HG02798 (cell line): Measurements from ENCODE around the gene CCDC142.
"Not testable (repeated sequence)": the region's sequence is repeated elsewhere in the genome, so short reads cannot be mapped to it uniquely, and the experiment has no call there.

ENCODE experiments used
- ATAC-seq: cut with Tn5 transposase; IDR thresholded peaks from one replicate; pipeline ENCODE4 v1.9.1; 2021; ENCODE audit warnings: mild to moderate bottlenecking; ENCODE audit not compliant: unreplicated experiment, poor library complexity

The CCDC142 gene

DNA sequence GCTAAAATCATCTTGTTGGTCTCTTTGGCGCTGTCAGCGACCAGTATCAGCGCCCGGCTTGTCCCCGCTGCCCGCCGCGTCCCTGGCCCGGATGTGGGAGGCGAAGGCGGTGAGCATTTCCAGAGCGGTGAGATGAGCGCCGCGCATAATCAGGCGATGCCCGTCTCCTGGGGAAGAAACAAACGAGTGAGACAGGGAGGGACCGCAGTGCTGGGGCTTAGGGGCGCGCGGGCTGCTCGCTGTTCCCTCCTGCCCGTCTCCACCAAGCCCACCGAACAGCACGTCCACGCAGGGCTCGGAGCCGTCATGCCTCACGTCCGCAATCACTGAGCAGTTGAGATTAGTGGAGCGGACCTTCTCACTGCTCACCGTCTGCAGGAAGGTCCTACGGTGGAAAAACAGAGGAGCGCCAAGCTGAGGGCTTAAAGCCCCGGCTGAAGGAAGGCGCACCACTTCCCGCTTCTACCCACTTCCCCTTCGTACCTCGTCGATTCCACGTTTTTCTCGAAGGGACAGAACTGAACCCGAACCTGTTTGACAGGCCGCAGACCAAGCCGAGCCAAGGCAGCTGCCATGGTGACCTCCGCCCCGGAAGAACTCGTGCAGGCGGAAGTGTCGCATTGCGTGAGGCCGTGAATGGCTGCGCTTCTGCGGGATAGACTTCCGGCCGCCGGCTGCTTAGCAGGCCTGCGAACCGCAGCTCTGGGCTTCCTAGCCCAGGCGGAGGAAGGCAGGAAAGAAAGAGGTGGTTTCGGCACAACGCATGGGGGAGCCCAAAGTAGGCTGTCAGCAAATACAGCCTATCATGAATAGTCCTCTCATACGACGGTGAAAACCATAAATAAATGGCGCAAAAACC is 10.5 kb downstream of the CCDC142 start, which contains the start of gene MRPL53:
Gene MRPL53 (minus strand): TSS at position 595 of the 859 bp plus-strand sequence. CDS start 20 bp downstream, at position 575.
- peak; percentile 94 for ATAC-seq

DNA sequence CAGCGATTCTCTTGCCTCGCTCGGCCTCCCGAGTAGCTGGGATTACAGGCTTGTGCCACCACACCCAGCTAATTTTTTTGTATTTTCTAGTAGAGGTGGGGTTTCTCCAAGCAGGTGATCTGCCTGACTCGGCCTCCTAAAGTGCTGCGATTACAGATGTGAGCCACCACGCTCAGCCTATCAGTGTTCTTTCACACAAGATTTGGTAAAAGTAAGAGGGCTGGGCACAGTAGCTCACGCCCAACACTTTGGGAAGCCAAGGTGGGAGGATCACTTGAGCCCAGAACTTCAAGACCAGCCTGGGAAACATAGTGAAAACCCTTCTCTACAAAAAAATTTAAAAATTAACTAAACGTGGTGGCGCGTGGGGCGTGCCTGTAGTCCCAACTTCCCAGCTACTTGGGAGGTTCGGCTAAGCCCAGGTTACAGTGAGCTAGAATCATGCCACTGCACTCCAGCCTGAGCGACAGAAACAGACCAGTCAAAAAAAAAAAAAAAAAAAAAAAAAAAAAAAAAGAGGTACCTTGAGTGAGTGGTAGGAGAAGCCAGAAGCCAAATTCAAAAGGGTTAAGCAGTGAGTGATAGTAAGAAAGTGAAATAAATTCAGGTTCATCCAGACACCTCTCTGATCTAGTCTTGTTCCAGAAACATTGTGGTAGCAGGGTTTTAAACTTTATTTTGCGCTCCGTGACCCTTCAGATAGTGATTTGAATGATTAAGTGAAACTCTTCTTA is 11.3 kb downstream of the CCDC142 start:
- ATAC-seq, result no peak

DNA sequence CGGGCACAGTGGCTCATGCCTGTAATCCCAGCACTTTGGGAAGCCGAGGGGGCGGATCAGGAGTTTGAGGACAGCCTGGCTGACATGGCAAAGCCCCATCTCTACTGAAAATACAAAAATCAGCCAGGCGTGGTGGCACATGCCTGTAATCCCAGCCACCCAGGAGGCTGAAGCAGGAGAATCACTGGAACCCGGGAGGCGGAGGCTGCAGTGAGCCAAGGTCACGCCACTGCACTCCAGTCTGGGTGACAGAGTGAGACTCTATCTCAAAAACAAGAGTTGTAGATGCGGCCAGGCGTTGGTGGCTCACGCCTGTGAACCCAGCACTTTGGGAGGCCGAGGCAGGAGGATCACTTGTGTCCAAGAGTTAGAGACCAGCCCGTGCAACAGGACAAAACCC is 12.1 kb downstream of the CCDC142 start:
- ATAC-seq, result not testable (repeated sequence)

DNA sequence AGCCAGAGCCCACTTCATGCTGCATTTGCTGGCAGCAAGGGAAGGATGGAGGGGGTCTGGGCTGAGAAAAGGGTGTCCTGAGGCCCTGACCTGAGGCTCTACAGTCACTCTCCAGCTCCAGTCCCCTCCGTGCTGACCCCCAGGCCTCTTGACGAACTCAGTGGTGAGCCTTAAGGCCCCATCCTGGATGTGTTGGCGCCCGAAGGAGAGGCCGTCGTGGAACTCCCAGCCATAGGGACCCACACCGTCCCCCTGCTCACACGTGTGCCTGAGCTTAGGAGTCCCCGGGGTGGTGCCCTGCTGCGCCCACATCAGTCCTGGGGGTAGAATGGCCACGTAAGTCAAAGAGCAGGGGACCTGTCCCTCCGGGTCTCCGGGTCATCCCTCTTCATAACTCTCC is 18.4 kb downstream of the CCDC142 start:
- no peak for ATAC-seq

DNA sequence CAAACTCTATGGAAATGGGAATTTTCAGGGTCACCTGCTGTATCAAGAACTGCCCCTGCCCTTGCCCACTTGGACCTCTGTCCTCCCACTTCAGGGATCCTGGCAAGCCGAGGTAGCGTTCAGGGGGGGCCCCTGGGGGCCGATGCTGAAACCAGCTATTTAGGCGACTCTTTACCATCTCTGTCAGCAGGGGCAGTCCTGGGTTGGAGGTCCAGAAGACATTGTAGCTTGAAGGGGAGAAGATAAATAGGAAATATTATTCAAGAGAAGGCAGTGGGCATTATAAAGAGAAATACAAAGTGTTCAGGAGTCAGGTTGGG is 20.1 kb downstream of the CCDC142 start:
- no peak for ATAC-seq

DNA sequence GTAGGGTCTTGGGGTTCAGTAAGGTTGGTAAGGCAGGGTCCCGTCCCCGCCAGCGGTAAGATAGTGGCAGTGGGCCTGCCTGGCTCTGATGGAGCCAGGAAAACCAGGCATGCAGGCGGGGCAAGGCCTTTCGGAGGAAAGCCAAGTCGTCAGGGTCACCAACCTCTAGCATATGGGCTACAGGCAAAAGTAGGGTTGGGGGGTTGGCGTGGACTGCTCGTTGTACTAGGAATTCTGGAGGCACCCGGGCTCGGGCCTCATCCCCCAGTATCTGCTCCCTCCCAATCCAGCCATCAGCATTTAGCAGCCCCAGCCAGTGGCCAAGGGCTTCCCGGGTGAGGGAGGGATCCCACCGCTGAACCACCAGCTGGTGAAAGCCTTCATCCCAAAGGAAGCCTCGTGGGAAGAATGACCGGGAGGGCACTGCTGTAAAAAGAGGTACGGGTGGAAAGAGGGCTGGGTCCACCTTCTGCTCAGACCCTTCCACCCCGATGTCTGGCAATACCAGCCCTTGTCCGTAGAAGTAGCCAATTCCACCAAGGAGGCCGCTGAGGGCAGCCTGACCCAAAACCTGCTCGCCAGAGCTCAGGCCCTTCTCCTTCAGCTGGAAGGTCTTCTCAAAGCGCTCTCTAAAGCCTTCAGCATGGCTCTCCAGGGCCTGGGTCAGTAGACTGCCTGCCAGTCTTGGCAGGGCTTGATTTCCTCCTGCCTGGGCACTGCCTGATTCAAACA is 20.6 kb downstream of the CCDC142 start:
- ATAC-seq, result no peak

DNA sequence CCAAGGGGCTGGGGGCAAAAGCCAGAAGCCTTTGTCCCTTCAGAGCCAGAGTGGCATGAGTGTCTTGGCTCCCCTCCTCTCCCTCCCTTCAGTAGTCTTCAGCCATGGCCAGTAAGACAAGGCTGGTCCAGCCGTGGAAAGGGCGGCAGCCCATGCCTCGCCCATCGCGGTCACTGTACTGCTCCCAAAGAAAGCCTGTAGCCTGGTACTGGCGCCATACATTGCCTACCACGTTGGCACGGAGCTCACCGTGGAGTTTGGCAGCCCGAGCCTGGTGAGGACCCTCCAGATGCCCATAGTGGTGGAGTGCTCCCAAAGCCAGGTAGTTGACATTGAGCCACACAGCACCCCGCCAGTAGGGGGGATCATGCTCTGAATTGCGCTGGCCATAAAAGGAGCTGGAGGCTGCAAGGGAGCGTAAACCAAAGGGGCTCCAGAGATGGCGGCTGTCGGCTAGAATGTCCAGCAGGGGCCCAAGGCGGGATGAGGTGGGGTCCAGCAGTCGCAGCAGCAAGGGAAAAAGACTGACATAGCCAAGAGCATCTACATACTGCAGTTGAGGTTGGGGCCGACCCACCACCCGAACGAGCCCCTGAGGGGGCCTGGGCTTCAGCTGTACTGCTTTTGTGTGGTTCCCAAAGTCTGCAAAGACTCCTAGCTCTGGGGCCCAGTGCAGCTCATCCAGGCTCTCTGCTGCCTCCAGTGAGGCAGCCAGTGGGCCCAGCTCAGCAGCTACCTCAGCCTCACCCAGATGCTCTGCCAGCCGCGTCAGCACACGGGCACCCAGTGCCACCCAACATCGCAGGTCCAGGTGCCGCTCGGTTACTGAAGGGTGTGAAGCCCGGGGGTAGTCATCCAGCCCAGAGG is 21.4 kb downstream of the CCDC142 start:
- ATAC-seq, result no peak

DNA sequence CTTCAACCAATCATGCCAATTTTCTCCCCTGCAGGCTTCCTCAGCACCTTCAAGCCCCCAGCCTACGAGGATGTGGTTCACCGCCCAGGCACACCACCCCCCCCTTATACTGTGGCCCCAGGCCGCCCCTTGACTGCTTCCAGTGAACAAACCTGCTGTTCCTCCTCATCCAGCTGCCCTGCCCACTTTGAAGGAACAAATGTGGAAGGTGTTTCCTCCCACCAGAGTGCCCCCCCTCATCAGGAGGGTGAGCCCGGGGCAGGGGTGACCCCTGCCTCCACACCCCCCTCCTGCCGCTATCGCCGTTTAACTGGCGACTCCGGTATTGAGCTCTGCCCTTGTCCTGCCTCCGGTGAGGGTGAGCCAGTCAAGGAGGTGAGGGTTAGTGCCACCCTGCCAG is 22.6 kb downstream of the CCDC142 start:
- not testable (repeated sequence) for ATAC-seq

DNA sequence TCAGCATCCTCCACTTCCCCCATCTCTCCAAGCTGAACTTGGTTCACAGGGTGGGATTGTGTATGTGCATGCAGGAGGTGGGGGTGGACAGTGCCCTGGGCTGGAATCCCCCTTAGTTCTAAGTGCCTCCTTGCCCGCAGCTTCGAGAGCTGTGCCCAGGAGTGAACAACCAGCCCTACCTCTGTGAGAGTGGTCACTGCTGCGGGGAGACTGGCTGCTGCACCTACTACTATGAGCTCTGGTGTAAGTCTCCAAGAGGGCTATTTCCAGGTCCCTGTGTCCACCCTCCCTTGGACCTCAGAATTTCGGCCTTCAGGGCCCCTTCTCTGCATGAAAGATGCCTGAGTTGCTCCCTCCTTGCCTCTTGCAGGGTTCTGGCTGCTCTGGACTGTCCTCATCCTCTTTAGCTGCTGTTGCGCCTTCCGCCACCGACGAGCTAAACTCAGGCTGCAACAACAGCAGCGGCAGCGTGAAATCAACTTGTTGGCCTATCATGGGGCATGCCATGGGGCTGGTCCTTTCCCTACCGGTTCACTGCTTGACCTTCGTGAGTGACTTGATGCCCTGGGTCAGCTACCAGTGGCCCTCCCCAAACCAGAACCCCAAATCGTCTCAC is 23.2 kb downstream of the CCDC142 start:
- ATAC-seq, result not testable (repeated sequence)

DNA sequence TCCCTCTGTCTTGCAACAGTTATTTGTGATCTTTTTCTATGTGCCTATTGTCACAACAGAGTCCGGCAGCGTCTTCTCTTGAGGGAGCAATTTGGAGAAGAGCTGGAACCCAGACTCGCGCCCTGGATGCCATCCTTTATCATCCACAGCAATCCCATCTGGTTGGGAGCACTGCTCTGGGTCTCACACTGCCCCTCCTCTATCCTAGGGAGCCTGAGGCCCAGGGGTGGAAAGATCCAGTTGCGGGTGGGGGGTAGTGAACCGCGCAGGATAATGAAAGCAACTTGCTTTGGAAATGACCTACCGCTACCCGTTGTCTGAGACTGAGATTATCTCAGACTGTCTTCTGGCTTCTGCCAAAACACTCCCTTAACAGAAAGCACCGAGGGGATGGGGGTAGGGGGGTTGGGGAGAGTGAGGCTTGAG is 23.8 kb downstream of the CCDC142 start:
- no peak for ATAC-seq

DNA sequence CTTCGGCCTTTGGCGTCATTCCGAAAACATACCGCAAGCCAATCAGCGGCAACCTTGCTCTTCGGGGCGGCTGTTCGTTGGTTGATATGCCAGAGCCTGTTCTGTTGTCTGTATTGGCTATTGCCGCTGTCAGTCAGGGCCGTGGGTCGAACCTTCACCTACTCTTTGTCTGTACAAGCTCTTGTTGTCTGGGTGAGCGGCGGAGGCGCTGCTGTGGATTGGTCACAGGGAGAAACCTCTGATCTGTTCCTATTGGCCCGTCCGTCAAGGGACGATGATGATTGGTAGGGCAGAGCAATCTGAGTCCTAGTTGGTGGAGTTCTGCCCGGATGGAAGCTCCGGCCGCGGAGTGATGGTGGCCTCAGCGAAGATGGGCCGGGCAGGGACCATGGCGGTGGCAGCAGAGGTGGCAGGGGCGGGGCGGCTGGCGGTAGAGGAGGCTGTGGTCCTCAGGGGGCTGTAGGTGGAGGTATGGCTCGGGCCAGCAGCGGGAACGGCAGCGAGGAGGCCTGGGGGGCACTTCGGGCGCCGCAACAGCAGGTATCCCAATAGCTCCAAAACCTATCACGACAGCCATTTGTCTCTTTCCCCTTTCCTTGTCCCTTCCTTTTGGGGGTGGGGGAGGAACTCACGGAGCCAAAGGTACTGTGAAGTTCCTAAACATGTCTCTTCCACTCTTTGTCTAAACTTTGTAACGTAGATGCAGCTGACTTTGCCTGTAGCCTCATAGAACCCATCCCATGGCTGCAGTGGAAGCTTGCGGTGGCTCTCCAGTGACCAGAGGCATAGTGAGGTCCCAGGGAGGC is 24.5 kb downstream of the CCDC142 start, which contains the start of gene WBP1:
Gene WBP1 (plus strand): TSS at position 307 of the 806 bp plus-strand sequence. CDS start 165 bp downstream, at position 472.
- peak; percentile 86 for ATAC-seq

DNA sequence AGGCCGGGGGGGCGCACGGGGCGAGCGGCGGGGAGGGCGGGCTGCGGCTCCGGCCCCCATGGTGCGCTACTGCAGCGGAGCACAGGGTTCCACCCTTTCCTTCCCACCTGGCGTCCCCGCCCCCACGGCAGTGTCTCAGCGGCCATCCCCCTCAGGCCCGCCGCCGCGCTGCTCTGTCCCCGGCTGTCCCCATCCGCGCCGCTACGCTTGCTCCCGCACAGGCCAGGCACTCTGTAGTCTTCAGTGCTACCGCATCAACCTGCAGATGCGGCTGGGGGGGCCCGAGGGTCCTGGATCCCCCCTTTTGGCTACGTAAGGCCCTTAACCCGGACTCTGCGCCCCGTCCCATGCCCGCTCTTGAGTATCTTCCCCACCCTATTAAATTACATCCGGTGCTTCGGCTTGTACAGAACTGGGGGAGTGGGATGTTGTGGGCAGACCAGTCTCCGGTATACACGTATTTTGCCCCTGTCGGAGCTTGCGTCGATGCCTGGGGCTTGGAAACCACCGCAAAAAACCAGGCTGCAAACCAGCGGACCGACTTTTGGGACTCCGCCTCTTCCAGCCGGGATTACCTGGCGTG is 25.2 kb downstream of the CCDC142 start:
- ATAC-seq, result peak; percentile 41

DNA sequence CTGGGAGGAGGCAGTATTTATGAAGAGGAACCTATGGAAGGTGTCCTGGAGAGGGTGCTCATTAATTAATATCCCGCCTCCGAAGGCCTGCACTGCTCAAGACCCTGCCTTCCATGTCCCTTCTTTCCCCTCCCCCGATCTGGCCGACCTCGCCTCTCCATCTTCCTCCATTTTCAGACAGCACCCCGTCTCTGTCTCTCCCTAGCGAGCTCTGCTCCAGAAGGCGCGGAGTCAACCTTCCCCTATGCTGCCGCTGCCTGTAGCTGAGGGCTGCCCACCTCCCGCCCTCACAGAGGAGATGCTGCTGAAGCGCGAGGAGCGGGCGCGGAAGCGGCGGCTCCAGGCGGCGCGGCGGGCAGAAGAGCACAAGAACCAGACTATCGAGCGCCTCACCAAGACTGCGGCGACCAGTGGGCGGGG is 25.7 kb downstream of the CCDC142 start:
- no peak for ATAC-seq

DNA sequence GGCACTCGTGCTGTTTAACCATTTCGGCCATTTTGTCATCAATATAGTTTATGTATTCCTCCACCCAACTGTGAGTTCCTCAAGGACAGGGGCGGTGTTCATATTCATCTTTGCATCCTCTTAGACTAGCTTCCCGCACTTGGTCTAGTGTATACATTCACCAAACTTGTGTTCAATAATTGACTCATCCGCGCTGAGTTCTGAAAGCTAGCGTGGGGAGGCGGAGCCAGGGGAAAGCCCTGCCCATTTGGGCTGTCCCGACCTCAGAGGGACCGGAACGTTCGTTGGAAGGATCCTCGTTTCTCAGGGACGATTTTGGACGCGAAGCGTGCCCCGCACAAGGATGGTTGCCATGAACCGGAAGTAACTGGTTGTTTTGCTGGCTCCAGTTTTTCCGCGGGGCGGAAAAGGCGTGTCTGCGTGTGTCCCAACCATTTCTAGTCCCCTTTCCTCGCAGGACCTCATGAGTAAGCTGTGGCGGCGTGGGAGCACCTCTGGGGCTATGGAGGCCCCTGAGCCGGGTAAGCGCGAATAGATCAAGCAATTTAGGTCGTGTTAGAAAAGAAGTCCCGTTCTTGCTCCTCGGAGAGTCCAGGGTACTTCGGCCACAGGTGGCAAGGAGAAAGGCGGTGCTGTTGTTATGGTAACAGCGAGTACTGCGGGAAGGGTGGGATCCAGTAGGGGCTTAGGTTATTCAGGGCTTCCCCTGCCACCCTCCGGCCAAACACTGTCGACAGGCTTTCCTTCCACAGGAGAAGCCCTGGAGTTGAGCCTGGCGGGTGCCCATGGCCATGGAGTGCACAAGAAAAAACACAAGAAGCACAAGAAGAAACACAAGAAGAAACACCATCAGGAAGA is 27.9 kb downstream of the CCDC142 start, which contains the start of gene INO80B:
Gene INO80B (plus strand): TSS at position 434 of the 858 bp plus-strand sequence. CDS start 30 bp downstream, at position 464.
- ATAC-seq, result peak; percentile 55

DNA sequence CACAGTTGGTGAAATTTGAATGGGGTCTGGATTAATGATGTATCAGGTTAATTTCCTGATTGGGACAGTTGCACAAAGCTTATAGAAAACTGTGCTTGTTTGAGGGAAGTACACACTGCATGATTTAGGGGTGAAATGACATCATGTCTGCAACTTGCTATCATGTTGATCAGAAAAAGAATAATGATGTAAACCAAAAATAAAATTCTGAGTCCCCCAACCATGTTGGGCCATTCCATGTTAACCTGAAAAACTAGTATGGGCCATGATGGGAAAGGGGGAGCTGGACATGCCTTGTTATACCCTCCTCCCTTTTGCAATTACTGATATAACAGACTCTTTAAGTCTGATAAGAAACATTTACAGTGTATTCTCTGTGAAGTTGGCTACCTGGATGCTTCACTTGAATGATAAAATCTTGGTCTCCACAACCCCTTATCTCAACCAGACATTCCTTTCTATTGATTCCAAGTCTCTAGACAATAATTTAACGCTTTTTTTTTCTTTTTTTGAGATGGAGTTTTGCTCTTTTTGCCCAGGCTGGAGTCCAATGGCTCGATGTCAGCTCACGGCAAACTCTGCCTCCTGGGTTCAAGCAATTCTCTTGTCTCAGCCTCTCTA is 32.1 kb downstream of the CCDC142 start:
- no peak for ATAC-seq

DNA sequence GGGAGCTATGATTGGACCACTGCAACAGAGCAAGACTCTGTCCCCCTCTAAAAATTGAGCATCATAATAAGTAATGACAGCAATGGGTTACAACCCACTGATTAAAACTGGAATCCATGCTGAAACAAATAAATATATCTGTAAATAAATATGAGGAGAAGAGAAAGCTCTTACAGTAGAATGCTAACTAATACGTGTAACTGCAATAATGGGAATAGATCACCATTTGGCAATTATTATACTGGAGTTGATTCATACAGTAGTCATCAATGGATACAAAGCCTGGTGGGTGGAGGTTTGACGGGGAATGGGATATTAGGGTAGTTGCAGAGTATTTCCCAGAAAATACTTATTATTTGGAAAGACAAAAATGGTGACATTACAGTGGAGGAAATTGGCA is 34.0 kb downstream of the CCDC142 start:
- ATAC-seq, result no peak
